ENCODE measurements around the gene SBK2.

- no peak for TF ChIP-seq CTCF (conservative IDR thresholded peaks at IDR 0.05; ENCODE audit: low read depth in 2 of 2)
- no peak for TF ChIP-seq POLR2AphosphoS5 (IDR thresholded peaks at IDR 0.05; ENCODE audit: low read depth)
Observed at GRCh38 chr19:55559684-55560083, 22.8 kb upstream of the SBK2 start.
